HepG2 (cell line): ENCODE data around the gene SCAMP3. TPM values are rescaled to one million over a fixed set of nuclear protein-coding genes. Genes with fewer than 3 reads are reported as not detected.

Source experiments
- FLYWCH1 ChIP-seq: sonication (generic); formaldehyde crosslinking; IDR thresholded peaks from 2 replicates; pipeline ENCODE4 v1.8.1; 2023; ENCODE audit warnings: mild to moderate bottlenecking, missing genetic modification reagents
- HNF4G ChIP-seq, 2 experiments: sonication (generic) in 1 of 2; formaldehyde crosslinking in 1 of 2; IDR thresholded peaks; 2 replicates each; pipeline versions ENCODE4 v1.4.0 to v1.6.1; 2011 to 2020; ENCODE audit warnings: borderline replicate concordance in 2 of 2, low read depth in 2 of 2, mild to moderate bottlenecking in 2 of 2, low read length in 1 of 2, missing genetic modification reagents in 1 of 2, moderate library complexity in 1 of 2
- JUNB ChIP-seq: sonication (generic); formaldehyde crosslinking; IDR thresholded peaks from 2 replicates; pipeline ENCODE4 v1.8.0; 2022; ENCODE audit warnings: missing genetic modification reagents, mild to moderate bottlenecking, borderline replicate concordance
- KDM6A ChIP-seq: IDR thresholded peaks from 2 replicates; pipeline ENCODE4 v1.6.1; 2016; ENCODE audit warnings: low read depth
- MED8 ChIP-seq: sonication (generic); formaldehyde crosslinking; IDR thresholded peaks from 2 replicates; pipeline ENCODE4 v1.8.1; 2023; ENCODE audit warnings: mild to moderate bottlenecking, missing genetic modification reagents; ENCODE audit not compliant: insufficient replicate concordance
- NRL ChIP-seq: sonication (generic); formaldehyde crosslinking; IDR thresholded peaks from 2 replicates; pipeline ENCODE4 v1.5.0; 2020; ENCODE audit warnings: missing genetic modification reagents, mild to moderate bottlenecking, moderate library complexity, borderline replicate concordance
- RARA ChIP-seq: IDR thresholded peaks from 2 replicates; pipeline ENCODE4 v1.6.1; 2016; ENCODE audit warnings: missing genetic modification reagents, missing compliant biosample characterization
- RXRA ChIP-seq: sonication (generic); formaldehyde crosslinking; IDR thresholded peaks from 2 replicates; pipeline ENCODE4 v1.5.1; 2020; ENCODE audit warnings: missing genetic modification reagents
- SNAPC2 ChIP-seq: sonication (generic); formaldehyde crosslinking; IDR thresholded peaks from 2 replicates; pipeline ENCODE4 v1.8.1; 2022; ENCODE audit warnings: mild to moderate bottlenecking, missing genetic modification reagents
- ZBTB38 ChIP-seq: sonication (generic); formaldehyde crosslinking; IDR thresholded peaks from 2 replicates; pipeline ENCODE4 v1.5.1; 2020; ENCODE audit warnings: mild to moderate bottlenecking, missing genetic modification reagents
- ZFP36 ChIP-seq: fragments of 150-350 bp; IDR thresholded peaks from 2 replicates; pipeline ENCODE4 v1.6.1; 2018; ENCODE audit warnings: borderline replicate concordance, low read length, low read depth; ENCODE audit not compliant: partially characterized antibody
- ZMYM2 ChIP-seq: sonication (generic); formaldehyde crosslinking; IDR thresholded peaks from 2 replicates; pipeline ENCODE4 v1.8.0; 2022; ENCODE audit warnings: mild to moderate bottlenecking, missing genetic modification reagents
- ZNF121 ChIP-seq: sonication (generic); formaldehyde crosslinking; IDR thresholded peaks from 2 replicates; pipeline ENCODE4 v1.5.0; 2020; ENCODE audit warnings: mild to moderate bottlenecking, missing genetic modification reagents
- ZNF326 ChIP-seq: sonication (generic); formaldehyde crosslinking; IDR thresholded peaks from 2 replicates; pipeline ENCODE4 v1.4.0; 2020; ENCODE audit warnings: missing genetic modification reagents, borderline replicate concordance
- ZNF343 ChIP-seq: sonication (generic); formaldehyde crosslinking; IDR thresholded peaks from 2 replicates; pipeline ENCODE4 v1.4.0; 2020; ENCODE audit warnings: mild to moderate bottlenecking, missing genetic modification reagents
- ZNF615 ChIP-seq: sonication (generic); formaldehyde crosslinking; IDR thresholded peaks from 2 replicates; pipeline ENCODE4 v1.5.0; 2020; ENCODE audit warnings: mild to moderate bottlenecking, missing genetic modification reagents, borderline replicate concordance
- ZNF772 ChIP-seq: sonication (generic); formaldehyde crosslinking; IDR thresholded peaks from 2 replicates; pipeline ENCODE4 v1.5.0; 2020; ENCODE audit warnings: mild to moderate bottlenecking, missing genetic modification reagents
- ZNF777 ChIP-seq: sonication (generic); formaldehyde crosslinking; IDR thresholded peaks from 2 replicates; pipeline ENCODE4 v1.4.0; 2020; ENCODE audit warnings: missing genetic modification reagents
- ZNF850 ChIP-seq: sonication (generic); formaldehyde crosslinking; conservative IDR thresholded peaks from 2 replicates; pipeline ENCODE4 v1.9.0; 2021; ENCODE audit warnings: mild to moderate bottlenecking, missing genetic modification reagents
- polyA plus RNA-seq, 8 experiments: library from polyadenylated mRNA; depleted of rRNA in 3 of 8; stranded (reverse) in 7 of 8; unstranded in 1 of 8; fragments of >200 nt; fragmentation: Illumina TruSeq in 4 of 8; extraction: Trizol in 4 of 8; gene quantifications; 2 replicates each; pipeline versions ENCODE4 v1.2.1 to v1.2.3, GENCODE V29; 2011 to 2016; ENCODE audit warnings: low read depth in 4 of 8, missing spikeins in 1 of 8, mixed read lengths in 1 of 8; ENCODE audit not compliant: insufficient read depth in 1 of 8
- total RNA-seq, 5 experiments: library from RNA; depleted of rRNA; stranded (reverse); fragments of >200 nt; fragmentation: Illumina TruSeq; extraction: Trizol; gene quantifications; 2 replicates each; pipeline ENCODE4 v1.2.3, GENCODE V29; 2016; ENCODE audit warnings: low read depth in 1 of 5
- TF ChIP-seq, protein P1 (sequence below): sonication (generic); formaldehyde crosslinking; IDR thresholded peaks from 2 replicates; pipeline ENCODE4 v1.5.0; 2020; ENCODE audit warnings: mild to moderate bottlenecking, missing genetic modification reagents
- TF ChIP-seq, protein P2 (sequence below): sonication (generic); formaldehyde crosslinking; IDR thresholded peaks from 2 replicates; pipeline ENCODE4 v1.9.0; 2021; ENCODE audit warnings: missing genetic modification reagents, borderline replicate concordance
- TF ChIP-seq, protein P3 (sequence below): sonication (generic); formaldehyde crosslinking; IDR thresholded peaks from 2 replicates; pipeline ENCODE4 v1.4.0; 2020; ENCODE audit warnings: missing genetic modification reagents
- TF ChIP-seq, protein P4 (sequence below), 2 experiments: fragments of 450-650 bp in 1 of 2; sonication (generic) in 1 of 2; formaldehyde crosslinking; IDR thresholded peaks; 2 replicates each; pipeline versions ENCODE4 v1.5.0 to v1.8.0; 2020 to 2022; ENCODE audit warnings: mild to moderate bottlenecking in 1 of 2, missing genetic modification reagents in 1 of 2

SCAMP3 gene
- total and polyA plus RNA-seq, 2 of the 13 experiments (the other 11 are each of a cell fraction or from before 2014, with no cell fraction given): 46.8 to 83.3 TPM

DNA sequence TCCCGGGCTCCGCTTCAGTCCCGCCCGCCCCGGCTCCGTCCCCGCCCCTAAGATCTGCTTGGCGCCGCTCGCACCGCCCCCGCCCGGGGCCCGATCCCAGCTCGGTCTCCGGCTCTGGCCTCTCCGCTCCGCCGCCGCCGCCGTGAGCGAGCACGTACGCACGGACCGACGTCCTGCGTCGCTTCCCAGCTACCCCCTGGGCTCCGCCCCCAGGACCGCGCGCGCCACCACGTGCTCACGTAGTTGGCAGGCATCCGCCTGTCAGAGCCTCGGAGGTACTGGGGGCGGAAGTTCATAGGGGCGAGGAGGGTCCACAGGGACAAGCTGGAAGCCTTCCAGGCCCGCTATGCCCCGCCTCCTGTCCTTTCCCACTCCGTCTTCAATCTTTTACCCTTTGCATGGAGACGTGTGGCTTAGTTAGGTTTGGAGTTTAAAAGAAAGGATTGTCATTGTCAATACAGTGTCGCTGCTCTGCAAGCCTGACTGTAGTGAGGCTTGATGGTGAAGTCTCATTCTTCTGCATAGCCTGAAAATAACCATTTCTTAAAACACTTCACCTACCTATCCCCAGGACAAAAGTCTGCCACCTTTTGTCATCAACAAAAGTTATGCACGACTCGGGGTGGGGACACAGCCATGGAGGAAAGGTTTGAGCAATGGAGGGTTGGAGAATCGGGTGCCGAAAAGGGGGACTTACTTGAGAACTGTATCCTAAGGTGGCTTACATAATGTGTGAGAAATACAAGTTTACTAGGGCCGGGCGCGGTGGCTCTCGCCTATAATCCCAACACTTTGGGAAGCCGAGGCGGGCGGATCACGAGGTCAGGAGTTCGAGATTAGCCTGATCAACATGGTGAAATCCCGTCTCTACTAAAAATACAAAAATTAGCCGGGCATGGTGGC, 11.4 kb upstream of the SCAMP3 start, which contains the start of gene CLK2 (continued):
- TF ChIP-seq, protein P1, sequence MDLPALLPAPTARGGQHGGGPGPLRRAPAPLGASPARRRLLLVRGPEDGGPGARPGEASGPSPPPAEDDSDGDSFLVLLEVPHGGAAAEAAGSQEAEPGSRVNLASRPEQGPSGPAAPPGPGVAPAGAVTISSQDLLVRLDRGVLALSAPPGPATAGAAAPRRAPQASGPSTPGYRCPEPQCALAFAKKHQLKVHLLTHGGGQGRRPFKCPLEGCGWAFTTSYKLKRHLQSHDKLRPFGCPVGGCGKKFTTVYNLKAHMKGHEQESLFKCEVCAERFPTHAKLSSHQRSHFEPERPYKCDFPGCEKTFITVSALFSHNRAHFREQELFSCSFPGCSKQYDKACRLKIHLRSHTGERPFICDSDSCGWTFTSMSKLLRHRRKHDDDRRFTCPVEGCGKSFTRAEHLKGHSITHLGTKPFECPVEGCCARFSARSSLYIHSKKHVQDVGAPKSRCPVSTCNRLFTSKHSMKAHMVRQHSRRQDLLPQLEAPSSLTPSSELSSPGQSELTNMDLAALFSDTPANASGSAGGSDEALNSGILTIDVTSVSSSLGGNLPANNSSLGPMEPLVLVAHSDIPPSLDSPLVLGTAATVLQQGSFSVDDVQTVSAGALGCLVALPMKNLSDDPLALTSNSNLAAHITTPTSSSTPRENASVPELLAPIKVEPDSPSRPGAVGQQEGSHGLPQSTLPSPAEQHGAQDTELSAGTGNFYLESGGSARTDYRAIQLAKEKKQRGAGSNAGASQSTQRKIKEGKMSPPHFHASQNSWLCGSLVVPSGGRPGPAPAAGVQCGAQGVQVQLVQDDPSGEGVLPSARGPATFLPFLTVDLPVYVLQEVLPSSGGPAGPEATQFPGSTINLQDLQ (CRISPR knock-in tag): no peak
- TF ChIP-seq, protein P2, sequence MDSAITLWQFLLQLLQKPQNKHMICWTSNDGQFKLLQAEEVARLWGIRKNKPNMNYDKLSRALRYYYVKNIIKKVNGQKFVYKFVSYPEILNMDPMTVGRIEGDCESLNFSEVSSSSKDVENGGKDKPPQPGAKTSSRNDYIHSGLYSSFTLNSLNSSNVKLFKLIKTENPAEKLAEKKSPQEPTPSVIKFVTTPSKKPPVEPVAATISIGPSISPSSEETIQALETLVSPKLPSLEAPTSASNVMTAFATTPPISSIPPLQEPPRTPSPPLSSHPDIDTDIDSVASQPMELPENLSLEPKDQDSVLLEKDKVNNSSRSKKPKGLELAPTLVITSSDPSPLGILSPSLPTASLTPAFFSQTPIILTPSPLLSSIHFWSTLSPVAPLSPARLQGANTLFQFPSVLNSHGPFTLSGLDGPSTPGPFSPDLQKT (CRISPR knock-in tag): no peak
- TF ChIP-seq ZNF326 (no peak), ZMYM2 (CRISPR knock-in tag) (0 out of 2 replicates have a peak, but pooled peaks have one; percentile 31), RXRA (CRISPR knock-in tag) (peak; percentile 83), RARA (CRISPR knock-in tag) (peak; percentile 84), ZNF121 (CRISPR knock-in tag) (no peak), FLYWCH1 (no peak), KDM6A (no peak), ZNF777 (CRISPR knock-in tag) (no peak), ZNF850 (CRISPR knock-in tag) (no peak), NRL (CRISPR knock-in tag) (no peak; the same call in 1 of the 2 replicates), MED8 (peak; percentile 28), ZNF343 (CRISPR knock-in tag) (no peak), ZFP36 (no peak), JUNB (no peak), ZBTB38 (peak; percentile 10; the same call in 1 of the 2 replicates), SNAPC2 (CRISPR knock-in tag) (no peak; the same call in 1 of the 2 replicates), HNF4G (IDR thresholded peaks at IDR 0.05; ENCODE audit: borderline replicate concordance, low read depth, low read length) (no peak; the same call in 1 of the 2 replicates), HNF4G (CRISPR knock-in tag; IDR thresholded peaks at IDR 0.05; ENCODE audit: borderline replicate concordance, low read depth) (no peak), ZNF615 (CRISPR knock-in tag) (no peak), ZNF772 (peak; percentile 88; the same call in 1 of the 2 replicates)
- TF ChIP-seq, protein P3, sequence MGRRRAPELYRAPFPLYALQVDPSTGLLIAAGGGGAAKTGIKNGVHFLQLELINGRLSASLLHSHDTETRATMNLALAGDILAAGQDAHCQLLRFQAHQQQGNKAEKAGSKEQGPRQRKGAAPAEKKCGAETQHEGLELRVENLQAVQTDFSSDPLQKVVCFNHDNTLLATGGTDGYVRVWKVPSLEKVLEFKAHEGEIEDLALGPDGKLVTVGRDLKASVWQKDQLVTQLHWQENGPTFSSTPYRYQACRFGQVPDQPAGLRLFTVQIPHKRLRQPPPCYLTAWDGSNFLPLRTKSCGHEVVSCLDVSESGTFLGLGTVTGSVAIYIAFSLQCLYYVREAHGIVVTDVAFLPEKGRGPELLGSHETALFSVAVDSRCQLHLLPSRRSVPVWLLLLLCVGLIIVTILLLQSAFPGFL (CRISPR knock-in tag): no peak
- TF ChIP-seq, protein P4, sequence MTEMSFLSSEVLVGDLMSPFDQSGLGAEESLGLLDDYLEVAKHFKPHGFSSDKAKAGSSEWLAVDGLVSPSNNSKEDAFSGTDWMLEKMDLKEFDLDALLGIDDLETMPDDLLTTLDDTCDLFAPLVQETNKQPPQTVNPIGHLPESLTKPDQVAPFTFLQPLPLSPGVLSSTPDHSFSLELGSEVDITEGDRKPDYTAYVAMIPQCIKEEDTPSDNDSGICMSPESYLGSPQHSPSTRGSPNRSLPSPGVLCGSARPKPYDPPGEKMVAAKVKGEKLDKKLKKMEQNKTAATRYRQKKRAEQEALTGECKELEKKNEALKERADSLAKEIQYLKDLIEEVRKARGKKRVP (CRISPR knock-in tag; IDR thresholded peaks at IDR 0.05): peak in 1 of 2 experiments; percentile 37; a peak in 1 of 4 replicates
